Amniotic epithelial cell (primary cell): ENCODE measurements around the gene ADSL.
A peak's percentile ranks its signal among the peaks of the same experiment; 100 is the strongest.

Source experiments
- DNase-seq: peaks from one replicate; pipeline ENCODE4 v3.0.0-alpha.2; 2010; ENCODE audit warnings: low read depth

The ADSL gene

GRCh38 chr22:40405178-40406062 is 59.1 kb downstream of the ADSL start:
- no peak for DNase-seq

GRCh38 chr22:40406063-40406890 is 60.0 kb downstream of the ADSL start:
- DNase-seq, result no peak

GRCh38 chr22:40407021-40407761 is 60.9 kb downstream of the ADSL start:
- peak; percentile 14 for DNase-seq

GRCh38 chr22:40407831-40408717 is 61.8 kb downstream of the ADSL start:
- no peak for DNase-seq

GRCh38 chr22:40408718-40409612 is 62.7 kb downstream of the ADSL start:
- DNase-seq, result no peak

GRCh38 chr22:40409613-40410113 is 63.4 kb downstream of the ADSL start:
- DNase-seq, result no peak

- no peak for DNase-seq
These were observed 64.0 kb downstream of the ADSL start for GRCh38 chr22:40410272-40410671.

GRCh38 chr22:40410731-40411505 is 64.6 kb downstream of the ADSL start:
- DNase-seq, result no peak

- DNase-seq, result no peak
These were observed 65.2 kb downstream of the ADSL start for GRCh38 chr22:40411506-40411861.

GRCh38 chr22:40412441-40412840 is 66.1 kb downstream of the ADSL start:
- DNase-seq, result no peak

GRCh38 chr22:40413873-40414272 is 67.6 kb downstream of the ADSL start:
- no peak for DNase-seq

GRCh38 chr22:40414311-40414710 is 68.0 kb downstream of the ADSL start:
- peak; percentile 34 for DNase-seq

- DNase-seq, result no peak
These were observed 68.7 kb downstream of the ADSL start for GRCh38 chr22:40414838-40415505.

GRCh38 chr22:40415531-40416266 is 69.4 kb downstream of the ADSL start:
- DNase-seq, result no peak

- no peak for DNase-seq
These were observed 69.9 kb downstream of the ADSL start for GRCh38 chr22:40416267-40416570.

- no peak for DNase-seq
These were observed 70.3 kb downstream of the ADSL start for GRCh38 chr22:40416636-40417035.

GRCh38 chr22:40417041-40417440 is 70.7 kb downstream of the ADSL start:
- DNase-seq, result no peak

- DNase-seq, result no peak
These were observed 71.6 kb downstream of the ADSL start for GRCh38 chr22:40417881-40418280.
